BE2C (cell line): ENCODE results near the gene MXD4.
"Not testable (repeated sequence)": the region's sequence is repeated elsewhere in the genome, so short reads cannot be mapped to it uniquely, and the experiment has no call there.

Experiments
- DNase-seq: peaks from one replicate; pipeline ENCODE4 v3.0.0-alpha.2; 2020
- H3K27me3 ChIP-seq: fragments of 250-450 bp; sonication (Bioruptor Pico); 2 replicates; pipeline ENCODE4 v1.5.1; 2020; ENCODE audit warnings: mild to moderate bottlenecking
- H3K36me3 ChIP-seq: fragments of 250-450 bp; sonication (Bioruptor Pico); 2 replicates; pipeline ENCODE4 v1.5.1; 2020; ENCODE audit warnings: mild to moderate bottlenecking
- H3K4me1 ChIP-seq: fragments of 250-450 bp; sonication (Bioruptor Pico); 2 replicates; pipeline ENCODE4 v1.5.1; 2020
- H3K4me3 ChIP-seq: 2 replicates; pipeline ENCODE4 v1.5.1; 2011; ENCODE audit warnings: low read depth, low read length
- H3K9me3 ChIP-seq: fragments of 250-450 bp; sonication (Bioruptor Pico); 2 replicates; pipeline ENCODE4 v1.5.1; 2020
- TF ChIP-seq, protein P1 (sequence below): IDR thresholded peaks from 2 replicates; pipeline ENCODE4 v1.5.1; 2012; ENCODE audit warnings: mild to moderate bottlenecking, low read depth, low read length

Gene MXD4

DNA sequence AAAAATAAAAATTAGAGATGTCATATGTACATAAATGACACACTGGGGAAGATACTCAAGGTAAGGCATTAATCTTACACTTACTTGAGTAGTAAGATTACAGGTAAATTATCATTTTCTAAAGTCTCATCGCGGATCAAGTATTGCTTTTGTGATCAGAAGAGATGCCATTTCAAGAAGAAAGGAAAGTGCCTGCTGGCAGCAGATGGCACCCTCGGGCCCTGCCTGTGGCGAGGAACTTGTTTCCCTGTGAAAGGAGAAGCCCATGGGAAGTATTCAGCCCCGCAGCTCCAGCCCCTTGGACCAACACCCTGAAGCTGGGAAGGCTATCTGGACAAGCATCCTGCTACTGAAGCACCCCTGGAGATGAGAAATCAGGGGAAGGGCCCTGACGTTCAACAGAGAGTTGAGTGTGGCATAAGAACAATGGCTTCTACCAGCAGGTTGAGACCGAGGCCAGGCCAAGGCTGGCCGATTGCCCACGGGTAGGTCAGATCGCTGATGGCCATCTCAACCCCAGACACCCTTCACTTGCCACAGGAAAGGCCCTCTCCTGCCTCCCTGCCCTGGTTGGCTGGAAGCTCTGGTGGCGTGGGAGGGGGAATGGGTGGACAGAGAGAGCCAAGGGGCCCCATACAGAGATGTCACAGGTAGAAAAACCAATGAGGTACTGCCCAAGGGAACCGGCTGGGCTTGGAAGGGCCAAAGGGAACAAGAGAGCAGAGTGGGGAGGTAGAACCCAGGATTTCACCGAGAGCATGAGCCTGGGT, 18.8 kb upstream of the MXD4 start:
- TF ChIP-seq, protein P1, sequence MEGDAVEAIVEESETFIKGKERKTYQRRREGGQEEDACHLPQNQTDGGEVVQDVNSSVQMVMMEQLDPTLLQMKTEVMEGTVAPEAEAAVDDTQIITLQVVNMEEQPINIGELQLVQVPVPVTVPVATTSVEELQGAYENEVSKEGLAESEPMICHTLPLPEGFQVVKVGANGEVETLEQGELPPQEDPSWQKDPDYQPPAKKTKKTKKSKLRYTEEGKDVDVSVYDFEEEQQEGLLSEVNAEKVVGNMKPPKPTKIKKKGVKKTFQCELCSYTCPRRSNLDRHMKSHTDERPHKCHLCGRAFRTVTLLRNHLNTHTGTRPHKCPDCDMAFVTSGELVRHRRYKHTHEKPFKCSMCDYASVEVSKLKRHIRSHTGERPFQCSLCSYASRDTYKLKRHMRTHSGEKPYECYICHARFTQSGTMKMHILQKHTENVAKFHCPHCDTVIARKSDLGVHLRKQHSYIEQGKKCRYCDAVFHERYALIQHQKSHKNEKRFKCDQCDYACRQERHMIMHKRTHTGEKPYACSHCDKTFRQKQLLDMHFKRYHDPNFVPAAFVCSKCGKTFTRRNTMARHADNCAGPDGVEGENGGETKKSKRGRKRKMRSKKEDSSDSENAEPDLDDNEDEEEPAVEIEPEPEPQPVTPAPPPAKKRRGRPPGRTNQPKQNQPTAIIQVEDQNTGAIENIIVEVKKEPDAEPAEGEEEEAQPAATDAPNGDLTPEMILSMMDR = no peak
- Histone ChIP-seq H3K4me1 (no peaks in the 10 kb centered on the region), H3K4me3 (no peak overlapping the region), H3K36me3 (no peaks in the 10 kb centered on the region), H3K9me3 (no peaks in the 10 kb centered on the region), H3K27me3 (no peaks in the 10 kb centered on the region)
- DNase-seq = no peak

DNA sequence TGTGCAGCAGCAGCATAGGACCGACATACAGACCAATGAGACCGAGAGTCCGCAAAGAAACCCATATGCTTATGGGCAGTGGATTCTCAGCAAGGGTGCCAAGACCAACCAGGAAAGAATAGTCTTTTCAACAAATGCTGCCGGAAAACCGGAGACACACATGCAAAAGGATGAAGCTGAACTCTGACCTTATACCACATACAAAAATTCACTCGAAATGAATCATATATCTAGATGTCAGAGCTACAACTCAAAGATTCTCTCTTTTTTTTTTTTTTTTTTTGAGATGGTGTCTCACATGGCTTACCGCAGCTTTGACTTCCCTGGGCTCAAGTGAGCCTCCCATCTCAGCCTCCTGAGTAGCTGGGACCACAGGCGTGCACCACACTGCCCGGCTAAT, 16.0 kb upstream of the MXD4 start:
- H3K9me3 ChIP-seq = no peaks in the 10 kb centered on the region
- TF ChIP-seq, protein P1 = no peak
- H3K27me3 ChIP-seq = no peaks in the 10 kb centered on the region
- DNase-seq = no peak
- H3K36me3 ChIP-seq = no peaks in the 10 kb centered on the region
- H3K4me3 ChIP-seq = no peak overlapping the region
- H3K4me1 ChIP-seq = peaks cover 8% of the 10 kb centered on the region

DNA sequence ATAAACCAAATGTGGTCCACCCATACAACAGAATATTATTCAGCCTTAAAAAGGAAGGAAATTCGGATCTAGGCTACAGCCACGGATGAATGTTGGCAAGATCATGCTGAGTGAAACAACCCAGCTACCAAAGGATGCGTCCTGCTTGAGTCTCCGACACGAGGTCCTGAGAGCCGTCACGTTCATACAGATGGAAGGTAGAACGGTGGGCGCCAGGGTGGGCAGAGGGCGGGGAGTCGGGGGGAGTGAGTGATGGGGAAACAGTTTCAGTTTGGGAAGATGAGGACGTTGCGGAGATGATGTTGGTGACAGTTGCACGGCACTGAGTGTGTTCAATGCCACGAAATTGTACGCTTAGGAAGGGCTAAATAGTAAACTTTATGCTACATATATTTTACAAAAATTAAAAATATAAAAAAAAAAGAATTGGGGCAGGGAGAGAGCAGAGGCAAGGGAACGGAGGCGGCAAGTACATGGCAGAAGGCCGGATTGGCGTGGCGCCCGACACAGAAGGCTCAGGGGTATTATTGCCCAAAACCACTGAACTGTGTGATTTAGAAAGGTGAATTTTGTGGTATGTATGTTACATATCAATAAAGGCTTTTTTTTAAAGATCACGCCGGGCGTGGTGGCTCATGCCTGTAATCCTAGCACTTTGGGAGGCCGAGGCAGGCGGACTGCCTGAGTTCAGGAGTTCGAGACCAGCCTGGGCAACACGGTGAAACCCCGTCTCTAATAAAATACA, 14.8 kb upstream of the MXD4 start:
- H3K36me3 ChIP-seq = no peaks in the 10 kb centered on the region
- H3K27me3 ChIP-seq = no peaks in the 10 kb centered on the region
- H3K4me1 ChIP-seq = peaks cover 8% of the 10 kb centered on the region
- H3K4me3 ChIP-seq = no peak overlapping the region
- no peak for DNase-seq
- no peaks in the 10 kb centered on the region for H3K9me3 ChIP-seq
- TF ChIP-seq, protein P1 = no peak

DNA sequence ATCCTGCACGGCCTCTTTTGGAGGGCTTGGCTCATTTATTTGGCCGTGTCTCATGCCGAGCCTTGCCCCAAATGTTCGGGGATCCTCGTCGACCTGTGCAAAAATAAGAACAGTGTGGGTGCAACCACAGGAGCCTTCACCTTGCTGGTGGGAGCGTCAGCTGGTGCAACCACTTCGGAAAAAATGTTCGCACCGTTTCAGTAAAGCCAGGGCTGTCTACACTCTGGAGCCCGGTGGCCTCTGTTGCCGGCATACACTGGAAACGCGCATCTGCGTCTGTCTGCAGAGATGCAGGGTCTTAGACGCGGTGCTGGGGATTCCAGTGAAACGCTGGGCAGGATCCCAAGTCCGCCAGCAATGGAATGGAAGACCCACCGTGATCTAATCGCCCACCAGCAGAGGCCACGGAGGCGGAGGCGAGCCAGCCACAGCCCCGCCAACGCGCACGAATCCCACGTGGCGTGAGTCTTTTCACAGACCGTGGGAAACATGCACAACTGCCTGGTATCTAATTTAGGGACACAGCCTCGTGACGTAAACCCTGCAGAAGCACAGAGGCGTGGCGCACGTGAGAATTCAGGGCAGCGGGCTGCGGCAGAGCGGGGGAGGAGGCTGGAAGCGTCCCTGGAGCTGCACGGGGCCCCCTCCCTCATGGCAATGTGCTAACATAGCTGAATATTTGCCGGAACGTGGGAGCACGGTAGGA, 13.8 kb upstream of the MXD4 start:
- H3K9me3 ChIP-seq = no peaks in the 10 kb centered on the region
- TF ChIP-seq, protein P1 = no peak
- H3K36me3 ChIP-seq = no peaks in the 10 kb centered on the region
- peaks cover 8% of the 10 kb centered on the region for H3K4me1 ChIP-seq
- no peak overlapping the region for H3K4me3 ChIP-seq
- peak; percentile 5 for DNase-seq
- H3K27me3 ChIP-seq = no peaks in the 10 kb centered on the region

DNA sequence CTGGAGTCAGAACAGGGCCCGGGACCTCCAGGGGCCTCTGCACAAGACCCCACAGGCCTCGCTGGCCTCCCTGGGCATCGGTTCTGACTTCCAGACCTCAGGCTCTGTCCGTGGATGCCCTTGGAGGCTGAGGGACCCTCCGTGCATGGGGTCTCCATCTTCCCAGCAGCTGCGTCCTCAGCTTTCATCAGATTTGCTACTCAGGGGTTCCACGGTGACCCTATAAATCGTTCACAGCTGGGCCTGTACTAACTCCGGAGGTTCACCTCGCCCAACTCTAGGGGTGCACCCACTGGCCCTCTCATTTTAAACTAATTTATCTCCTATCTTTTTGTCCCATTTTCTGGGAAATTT, 13.1 kb upstream of the MXD4 start:
- not testable (repeated sequence) for H3K4me1 ChIP-seq, H3K9me3 ChIP-seq, H3K27me3 ChIP-seq, H3K36me3 ChIP-seq, DNase-seq, H3K4me3 ChIP-seq

DNA sequence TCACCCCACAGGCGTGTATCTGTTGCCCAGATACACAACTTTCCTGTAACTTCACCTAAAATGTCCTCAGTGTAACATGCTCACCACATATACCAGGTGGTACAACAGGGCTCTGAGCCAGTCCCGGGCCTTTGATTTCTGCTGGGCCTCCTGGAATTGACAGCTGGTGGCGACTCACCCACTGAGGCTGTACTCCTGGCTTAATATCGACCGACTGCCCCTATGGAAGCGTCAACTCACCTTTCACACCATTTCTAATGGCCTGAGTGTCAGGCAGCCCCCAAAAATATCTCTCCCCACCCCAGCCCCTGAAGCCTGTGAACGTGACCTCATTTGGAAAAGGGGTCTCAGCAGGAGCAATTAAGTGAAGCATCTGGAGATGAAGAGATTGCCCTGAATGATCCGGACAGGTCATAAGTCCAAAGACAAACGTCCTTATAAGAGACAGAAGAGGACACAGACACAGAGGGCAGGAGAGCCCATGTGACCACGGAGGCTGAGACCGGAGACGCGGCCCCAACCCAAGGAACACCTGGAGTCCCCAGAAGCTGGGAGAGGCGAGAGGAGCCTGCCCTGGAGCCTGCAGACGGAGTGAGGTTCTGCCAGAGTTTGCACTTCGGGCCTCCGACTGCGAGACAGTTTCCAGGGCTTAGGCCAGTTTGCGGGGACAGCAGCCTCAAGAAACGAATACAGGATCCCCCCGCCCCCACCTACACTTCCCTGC, 12.6 kb upstream of the MXD4 start:
- Histone ChIP-seq H3K27me3 (no peaks in the 10 kb centered on the region), H3K4me3 (no peak overlapping the region), H3K4me1 (peaks cover 10% of the 10 kb centered on the region), H3K9me3 (no peaks in the 10 kb centered on the region), H3K36me3 (no peaks in the 10 kb centered on the region)
- TF ChIP-seq, protein P1 = no peak
- DNase-seq = no peak
